Activated CD4-positive, alpha-beta T cell treated with anti-CD3 and anti-CD28 coated beads, Interleukin-2, amount 10 ng/mL, durations not matched to agents 24 days and 14 days (primary cell): ENCODE results near the gene TRIM17. TPM values are rescaled to one million over a fixed set of nuclear protein-coding genes. Genes with fewer than 3 reads are reported as not detected.

ENCODE experiments used
- DNase-seq: peaks from one replicate; pipeline ENCODE4 v3.0.0; 2022
- H3K27ac Mint-ChIP-seq: one replicate; pipeline ENCODE4 v1.8.0; 2022; ENCODE audit warnings: mild to moderate bottlenecking, mixed read lengths
- H3K27me3 Mint-ChIP-seq: one replicate; pipeline ENCODE4 v1.8.0; 2022; ENCODE audit warnings: mixed read lengths
- H3K36me3 Mint-ChIP-seq: one replicate; pipeline ENCODE4 v1.8.0; 2022; ENCODE audit warnings: low read depth, mild to moderate bottlenecking, mixed read lengths
- H3K4me1 Mint-ChIP-seq: one replicate; pipeline ENCODE4 v1.8.0; 2021; ENCODE audit warnings: mixed read lengths
- H3K4me3 Mint-ChIP-seq: one replicate; pipeline ENCODE4 v1.8.0; 2022; ENCODE audit warnings: mild to moderate bottlenecking, moderate library complexity, mixed read lengths
- H3K9me3 Mint-ChIP-seq: one replicate; pipeline ENCODE4 v1.8.0; 2021; ENCODE audit warnings: mixed read lengths
- intact Hi-C: fragments of 100-400 bp; cut with micrococcal nuclease; formaldehyde crosslinking; loops from one replicate; pipeline ENCODE4 v1.15.1; 2023
- total RNA-seq: library from RNA; stranded (reverse); gene quantifications from 2 replicates; pipeline ENCODE4 v1.2.3, GENCODE V29; 2022

TRIM17 gene
- total RNA-seq, 1 donor from 2014 or later = 2.8 TPM

DNA sequence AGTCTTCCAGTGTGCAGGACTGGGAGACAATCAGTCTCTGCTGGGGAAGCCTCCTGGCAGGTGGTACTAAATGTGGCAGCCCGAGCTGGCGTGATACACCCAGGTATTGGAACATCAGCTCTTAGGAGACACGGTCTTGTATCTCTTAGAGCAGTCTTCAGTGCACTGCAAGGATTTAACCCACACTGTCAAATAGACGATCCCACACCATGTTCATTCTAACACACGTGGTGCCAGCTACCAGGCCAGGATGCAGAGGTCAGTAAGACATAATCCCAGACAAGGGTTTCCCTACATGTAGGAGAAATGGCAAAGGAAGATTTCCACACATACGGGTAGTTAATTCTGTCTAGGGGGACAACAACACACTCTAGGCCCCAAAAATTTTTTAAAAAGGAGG, 18.7 kb downstream of the TRIM17 start:
- H3K4me3 Mint-ChIP-seq = no peak overlapping the region
- H3K36me3 Mint-ChIP-seq = peaks cover 54% of the 10 kb centered on the region
- no peaks in the 10 kb centered on the region for H3K9me3 Mint-ChIP-seq
- no peaks in the 10 kb centered on the region for H3K27me3 Mint-ChIP-seq
- H3K27ac Mint-ChIP-seq = peak overlapping the region; percentile 1
- H3K4me1 Mint-ChIP-seq = peaks cover 30% of the 10 kb centered on the region
- no peak for DNase-seq
- intact Hi-C loops = no loop called here

DNA sequence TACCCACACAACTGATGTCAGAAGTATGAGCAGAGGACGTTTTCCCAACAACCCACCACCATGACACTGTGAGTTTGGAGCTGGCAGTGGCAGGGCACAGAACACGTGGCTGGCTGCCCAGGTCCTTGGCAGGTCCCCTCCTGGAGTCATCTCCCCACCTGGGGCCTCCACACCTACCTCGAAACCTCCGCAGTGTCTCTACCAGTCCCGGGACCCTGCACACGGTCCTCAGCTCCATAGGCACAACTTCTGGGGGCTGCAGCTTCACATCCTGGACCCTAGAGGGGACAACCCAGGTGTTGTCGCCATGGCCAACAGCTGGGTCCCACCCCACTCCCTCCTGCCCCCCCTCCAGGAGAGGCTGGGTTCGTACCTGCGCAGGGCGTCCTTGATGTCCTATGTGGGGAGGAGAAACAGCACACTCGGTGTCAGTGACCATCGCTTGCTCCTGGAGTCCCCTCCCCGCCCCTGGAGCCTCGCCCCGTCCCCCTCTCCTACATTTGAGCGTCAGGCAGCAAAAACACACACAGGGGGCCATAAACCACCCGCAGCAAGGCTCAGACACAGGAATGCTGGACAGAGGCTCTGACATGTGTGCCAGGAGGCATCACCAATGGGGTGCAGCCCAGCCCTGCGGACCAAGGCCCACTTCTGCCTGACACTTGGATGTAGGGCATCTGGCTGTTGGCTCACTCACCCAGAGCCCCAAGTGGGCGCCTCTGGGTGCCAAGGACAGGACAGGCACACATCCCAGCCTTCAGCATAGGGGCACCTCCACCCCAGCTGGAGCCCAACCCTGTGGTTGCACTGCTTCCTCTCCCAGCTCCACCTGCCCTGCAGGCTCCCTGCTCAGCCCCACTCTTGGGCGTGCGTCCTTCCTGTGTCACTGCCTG, 19.6 kb downstream of the TRIM17 start:
- Mint-ChIP-seq H3K4me3 (no peak overlapping the region), H3K27me3 (no peaks in the 10 kb centered on the region), H3K9me3 (no peaks in the 10 kb centered on the region), H3K27ac (no peak overlapping the region), H3K36me3 (peaks cover 50% of the 10 kb centered on the region), H3K4me1 (peaks cover 22% of the 10 kb centered on the region)
- intact Hi-C loops = no loop called here
- peak; percentile 66 for DNase-seq

DNA sequence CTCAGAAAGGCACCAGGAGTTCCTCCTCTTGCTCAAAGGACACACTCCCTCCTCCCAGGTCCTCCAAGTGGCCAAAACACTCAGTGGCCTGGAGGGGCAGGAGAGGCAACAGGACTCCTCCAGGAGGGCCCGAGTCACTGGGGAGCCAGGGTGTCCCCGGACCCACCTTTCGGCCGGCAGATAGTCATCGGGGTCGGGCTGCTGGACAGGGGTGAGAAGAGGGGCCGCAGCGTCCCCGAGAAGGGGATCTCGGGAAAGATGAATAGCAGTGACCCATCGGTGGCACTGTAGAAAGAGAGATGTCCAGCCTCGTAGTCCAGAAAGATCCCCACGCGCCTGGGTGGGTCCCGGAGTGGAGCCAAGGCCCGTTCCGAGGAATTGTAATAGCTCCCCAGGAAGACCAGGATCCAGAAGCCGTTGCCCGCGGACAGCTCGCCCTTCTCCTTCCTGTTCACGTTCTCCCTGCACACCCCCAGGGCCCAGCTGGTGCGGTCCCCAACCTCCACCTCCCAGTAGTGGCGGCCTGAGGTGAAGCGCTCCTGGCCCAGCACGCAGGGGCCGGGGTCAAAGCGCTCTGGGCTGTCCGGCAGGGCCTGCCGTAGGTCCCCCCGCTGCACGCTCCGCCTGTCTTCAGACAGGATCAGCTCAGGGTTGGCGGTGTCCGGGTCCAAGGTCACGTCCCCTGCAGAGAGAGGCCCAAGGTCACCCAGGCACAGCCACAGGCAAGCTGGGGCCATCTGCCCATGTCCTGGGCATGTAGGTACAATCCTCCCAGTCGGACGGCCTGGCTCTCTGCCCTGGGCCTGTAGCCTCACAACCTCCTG, 21.9 kb downstream of the TRIM17 start:
- H3K9me3 Mint-ChIP-seq = no peaks in the 10 kb centered on the region
- no peaks in the 10 kb centered on the region for H3K27me3 Mint-ChIP-seq
- H3K36me3 Mint-ChIP-seq = peaks cover 38% of the 10 kb centered on the region
- H3K27ac Mint-ChIP-seq = no peak overlapping the region
- no peak for DNase-seq
- H3K4me3 Mint-ChIP-seq = no peak overlapping the region
- peaks cover 14% of the 10 kb centered on the region for H3K4me1 Mint-ChIP-seq
- intact Hi-C loops = no loop called here

DNA sequence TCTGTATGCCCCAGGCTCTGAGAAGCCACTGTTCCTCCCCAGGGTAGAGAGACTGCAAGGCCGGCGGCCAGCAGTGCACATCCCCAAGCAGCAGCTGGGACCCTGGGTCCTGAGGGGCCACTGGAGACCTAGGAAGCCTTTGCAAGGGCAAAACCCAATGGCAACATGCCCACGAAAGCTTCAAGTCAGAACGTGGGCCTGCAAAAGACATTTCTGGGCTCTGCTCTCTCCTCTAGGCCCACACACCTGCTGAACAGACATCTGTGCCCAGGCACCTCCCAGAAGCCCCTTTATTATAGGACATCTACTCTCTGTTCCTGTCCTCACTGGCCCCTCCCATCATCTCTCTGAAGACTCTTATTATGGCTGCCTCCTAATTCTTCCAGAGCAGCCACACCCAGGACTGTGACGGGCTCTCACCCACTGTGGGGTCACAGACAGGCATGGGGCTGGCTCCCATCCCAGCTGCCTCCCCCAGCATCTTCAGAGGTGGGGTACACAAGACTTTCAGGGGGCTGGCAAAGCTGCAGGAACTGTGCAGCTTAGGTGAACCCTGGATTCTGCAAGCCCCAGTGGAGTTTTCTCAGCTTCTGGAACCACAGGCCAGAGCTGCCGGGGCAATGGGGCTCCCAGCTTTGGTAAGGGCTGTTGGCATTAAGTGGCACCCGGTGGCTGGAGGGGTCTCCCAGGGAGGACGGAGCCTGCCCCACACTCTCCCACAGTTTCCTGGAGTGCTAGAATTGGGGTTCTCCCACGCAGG, 22.7 kb downstream of the TRIM17 start:
- H3K9me3 Mint-ChIP-seq = no peaks in the 10 kb centered on the region
- peaks cover 11% of the 10 kb centered on the region for H3K4me1 Mint-ChIP-seq
- H3K36me3 Mint-ChIP-seq = peaks cover 34% of the 10 kb centered on the region
- H3K27ac Mint-ChIP-seq = no peak overlapping the region
- H3K4me3 Mint-ChIP-seq = no peak overlapping the region
- intact Hi-C loops = no loop called here
- no peaks in the 10 kb centered on the region for H3K27me3 Mint-ChIP-seq
- no peak for DNase-seq

DNA sequence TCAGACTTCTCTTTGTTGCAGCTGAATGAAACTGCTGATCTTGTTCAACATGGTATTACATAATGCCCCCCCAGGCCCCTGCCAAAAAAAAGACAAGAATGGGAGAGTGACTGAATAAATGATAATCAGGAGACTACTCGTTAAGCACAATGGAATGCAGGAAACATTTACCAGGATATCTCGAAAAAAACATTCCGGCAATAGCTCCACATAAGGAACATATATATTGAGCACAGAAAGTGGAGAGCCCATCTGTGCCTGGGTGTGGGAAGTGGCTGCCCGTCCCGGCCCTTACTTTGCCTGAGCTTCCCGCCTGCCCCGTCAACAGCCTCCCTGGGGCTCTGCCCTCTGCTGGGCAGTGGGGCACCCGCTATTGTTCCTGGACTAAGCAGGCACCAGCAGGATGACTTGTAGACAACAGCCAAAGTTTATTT, 23.4 kb downstream of the TRIM17 start:
- intact Hi-C loops = no loop called here
- Mint-ChIP-seq H3K4me3 (no peak overlapping the region), H3K36me3 (peaks cover 31% of the 10 kb centered on the region), H3K27ac (no peak overlapping the region), H3K27me3 (no peaks in the 10 kb centered on the region), H3K4me1 (peaks cover 8% of the 10 kb centered on the region), H3K9me3 (no peaks in the 10 kb centered on the region)
- DNase-seq = no peak

DNA sequence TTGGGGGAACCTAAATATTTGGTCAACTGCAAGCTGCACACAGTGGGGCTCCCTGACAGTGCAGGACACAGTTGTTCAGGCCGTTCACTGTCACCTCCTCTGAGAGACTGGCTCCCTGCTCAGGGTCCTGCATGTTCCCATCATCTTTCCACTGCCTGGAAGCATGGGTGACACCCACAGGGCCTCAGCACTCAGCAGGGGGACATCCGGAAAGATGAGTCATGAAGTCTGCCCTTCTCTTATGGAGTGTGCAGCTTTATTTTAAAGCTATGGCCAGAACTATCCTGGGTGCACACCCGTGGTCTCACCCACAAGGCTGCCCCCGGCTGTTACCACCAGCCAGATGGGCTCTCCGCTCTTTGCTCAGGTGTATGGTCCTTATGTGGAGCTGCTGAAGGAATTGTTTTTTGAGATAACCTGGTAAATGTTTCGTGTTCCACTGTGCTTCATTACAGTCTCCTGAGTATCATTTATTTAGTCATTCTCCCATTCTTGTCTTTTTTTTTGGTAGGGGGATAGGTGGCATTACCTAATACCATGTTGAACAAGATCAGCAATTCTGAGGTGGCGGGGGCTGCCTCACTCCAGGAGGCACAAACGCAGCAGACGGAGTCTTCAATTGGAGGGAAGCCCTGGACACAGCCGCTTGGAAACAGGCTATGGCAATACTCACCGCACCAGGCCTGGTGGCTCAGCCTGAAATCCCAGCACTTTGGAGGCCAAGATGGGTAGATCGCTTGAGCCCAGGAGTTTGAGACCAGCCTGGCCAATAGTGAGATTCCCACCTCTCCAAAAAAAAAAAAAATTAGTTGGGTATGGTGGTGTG, 24.3 kb downstream of the TRIM17 start:
- Mint-ChIP-seq H3K4me3 (no peak overlapping the region), H3K9me3 (no peaks in the 10 kb centered on the region), H3K27me3 (peaks cover 1% of the 10 kb centered on the region), H3K4me1 (no peaks in the 10 kb centered on the region), H3K27ac (no peak overlapping the region), H3K36me3 (peaks cover 23% of the 10 kb centered on the region)
- no peak for DNase-seq
- intact Hi-C loops = no loop called here

DNA sequence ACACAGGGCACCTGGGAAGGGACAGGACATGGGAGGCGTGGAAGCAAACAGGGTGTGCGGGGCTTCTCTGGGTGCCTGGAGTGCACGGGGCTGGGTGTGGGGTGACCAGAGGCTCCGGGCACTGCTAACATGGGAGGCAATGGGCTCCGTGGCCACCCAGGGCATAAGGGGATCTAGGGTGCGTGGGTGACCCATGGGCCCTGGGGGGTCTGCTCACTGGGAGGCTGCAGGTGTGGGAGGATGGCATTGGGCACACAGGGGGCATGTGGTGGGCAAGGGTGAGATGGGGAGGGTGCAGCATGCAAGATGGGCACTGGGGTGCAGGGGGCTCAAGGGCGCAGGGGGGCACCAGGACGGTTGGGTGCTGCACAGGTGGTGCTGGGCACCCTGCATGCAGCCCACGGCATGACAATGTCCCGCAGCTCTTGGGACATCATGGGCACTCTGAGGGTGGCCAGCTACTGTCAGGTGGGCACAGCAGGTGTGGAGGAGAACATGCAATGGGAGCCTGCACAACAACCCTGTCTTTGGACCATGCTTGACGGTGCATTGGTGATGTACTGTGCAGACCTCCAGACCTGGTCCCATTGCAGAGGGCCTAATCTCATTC, 25.1 kb downstream of the TRIM17 start:
- no peak for DNase-seq
- Mint-ChIP-seq H3K36me3 (peaks cover 22% of the 10 kb centered on the region), H3K27me3 (peaks cover 3% of the 10 kb centered on the region), H3K9me3 (no peaks in the 10 kb centered on the region), H3K4me1 (no peaks in the 10 kb centered on the region), H3K27ac (no peak overlapping the region), H3K4me3 (no peak overlapping the region)
- intact Hi-C loops = no loop called here

DNA sequence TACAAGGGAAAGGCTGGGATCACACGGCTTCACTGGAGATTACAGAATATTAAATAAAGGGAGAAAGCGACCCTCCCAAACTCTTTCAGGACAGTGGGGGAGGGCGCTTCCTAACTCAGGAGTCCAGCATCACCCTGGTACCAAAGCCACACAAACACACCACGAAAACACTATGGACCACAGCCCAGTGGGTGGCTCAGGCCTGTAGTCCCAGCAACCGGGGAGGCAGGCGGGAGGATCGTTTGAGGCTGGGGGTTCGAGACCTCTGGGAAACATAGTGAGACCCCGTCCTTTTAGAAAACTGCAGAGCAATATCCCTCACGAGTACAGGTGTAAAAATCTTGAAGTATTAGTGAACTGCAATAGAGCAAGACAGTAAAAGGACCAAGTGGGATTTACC, 26.0 kb downstream of the TRIM17 start:
- no peaks in the 10 kb centered on the region for H3K9me3 Mint-ChIP-seq
- no peak for DNase-seq
- H3K36me3 Mint-ChIP-seq = peaks cover 14% of the 10 kb centered on the region
- H3K27ac Mint-ChIP-seq = no peak overlapping the region
- H3K4me3 Mint-ChIP-seq = no peak overlapping the region
- H3K27me3 Mint-ChIP-seq = peaks cover 6% of the 10 kb centered on the region
- no peaks in the 10 kb centered on the region for H3K4me1 Mint-ChIP-seq
- intact Hi-C loops = no loop called here

DNA sequence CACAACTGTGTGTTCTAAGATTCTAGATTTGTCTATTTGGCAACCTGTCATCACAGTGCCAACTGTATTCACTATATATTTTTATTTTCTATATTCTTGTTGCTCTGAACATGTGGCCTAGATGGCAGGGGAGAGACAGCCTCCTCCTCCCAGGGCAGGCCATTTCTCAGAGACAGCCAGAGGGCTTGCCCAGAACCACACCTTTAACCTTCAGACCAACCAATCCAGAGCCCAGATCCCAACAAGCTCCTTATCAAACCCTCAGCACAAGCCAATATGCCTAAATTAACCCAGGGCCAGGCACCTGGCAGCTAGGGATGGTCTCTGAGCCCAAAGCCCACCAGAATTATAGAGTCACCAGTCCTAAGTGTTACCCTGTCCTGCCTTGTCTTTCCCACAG, 29.3 kb downstream of the TRIM17 start:
- H3K27ac Mint-ChIP-seq = no peak overlapping the region
- H3K36me3 Mint-ChIP-seq = peaks cover under 1% of the 10 kb centered on the region
- DNase-seq = no peak
- peaks cover 20% of the 10 kb centered on the region for H3K27me3 Mint-ChIP-seq
- H3K9me3 Mint-ChIP-seq = no peaks in the 10 kb centered on the region
- no peaks in the 10 kb centered on the region for H3K4me1 Mint-ChIP-seq
- intact Hi-C loops = no loop called here
- H3K4me3 Mint-ChIP-seq = no peak overlapping the region

DNA sequence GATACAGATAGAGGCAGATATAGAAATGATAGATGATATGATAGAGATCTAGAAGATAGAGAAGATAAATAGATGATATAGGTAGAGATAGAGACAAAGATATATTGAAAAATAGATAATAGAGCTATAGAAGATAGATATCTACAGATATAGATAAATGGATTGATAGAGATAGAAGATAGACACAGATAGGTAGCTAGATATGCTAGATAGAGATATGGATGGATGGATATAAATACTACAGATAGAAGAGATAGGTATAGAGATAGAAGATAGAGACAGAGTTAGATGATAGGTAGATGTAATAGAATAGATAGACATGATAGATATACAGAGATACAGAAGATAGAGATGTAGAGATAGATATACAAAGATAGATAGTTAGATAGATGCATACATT, 31.4 kb downstream of the TRIM17 start:
- DNase-seq = no peak

DNA sequence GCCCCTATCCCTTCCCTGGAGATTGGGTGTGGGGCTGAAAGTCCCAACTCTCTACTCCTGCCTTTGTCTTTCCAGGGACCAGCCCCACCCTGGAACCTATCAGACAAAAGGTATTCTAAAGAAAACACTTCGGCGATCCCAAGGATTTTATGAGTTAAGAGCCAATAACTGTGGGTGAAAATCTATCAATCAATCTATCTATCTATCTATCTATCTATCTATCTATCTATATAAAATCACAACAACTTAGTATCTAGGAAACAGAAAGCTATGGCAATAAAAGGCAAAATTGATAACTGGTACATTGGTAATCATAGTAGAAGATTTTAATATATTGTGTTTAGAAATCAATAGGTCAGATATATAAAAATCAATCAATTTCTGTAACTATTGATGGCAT, 32.9 kb downstream of the TRIM17 start:
- intact Hi-C loops = no loop called here
- peaks cover 45% of the 10 kb centered on the region for H3K27me3 Mint-ChIP-seq

More for the DNA sequence above, 31.4 kb downstream of the TRIM17 start:
- H3K4me3 Mint-ChIP-seq = no peak overlapping the region
- no peaks in the 10 kb centered on the region for H3K36me3 Mint-ChIP-seq
- intact Hi-C loops = no loop called here
- no peak overlapping the region for H3K27ac Mint-ChIP-seq
- peaks cover 32% of the 10 kb centered on the region for H3K27me3 Mint-ChIP-seq
- no peaks in the 10 kb centered on the region for H3K4me1 Mint-ChIP-seq
- H3K9me3 Mint-ChIP-seq = no peaks in the 10 kb centered on the region

DNA sequence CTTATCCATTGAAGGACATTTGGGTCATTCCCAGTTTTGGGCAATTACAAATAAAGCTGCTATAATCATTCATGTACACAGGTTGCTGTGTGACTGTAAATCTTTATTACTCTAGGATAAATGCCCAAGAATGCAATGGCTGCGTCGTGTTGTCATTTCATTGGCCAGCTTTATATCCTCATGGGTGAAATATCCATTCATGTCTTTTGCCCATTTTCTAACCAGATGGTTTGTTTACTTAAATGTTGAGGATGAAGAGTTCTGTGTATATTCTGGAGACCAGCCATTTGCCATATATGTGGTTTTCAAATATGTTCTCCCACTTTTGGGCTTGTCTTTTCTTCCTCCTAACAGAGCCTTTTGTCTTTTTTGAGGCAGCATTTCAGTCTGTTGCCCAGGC, 35.3 kb downstream of the TRIM17 start:
- peaks cover 6% of the 10 kb centered on the region for H3K4me1 Mint-ChIP-seq
- no peak for DNase-seq
- no peaks in the 10 kb centered on the region for H3K36me3 Mint-ChIP-seq
- H3K4me3 Mint-ChIP-seq = no peak overlapping the region
- H3K9me3 Mint-ChIP-seq = no peaks in the 10 kb centered on the region
- peaks cover 41% of the 10 kb centered on the region for H3K27me3 Mint-ChIP-seq
- intact Hi-C loops = no loop called here
- H3K27ac Mint-ChIP-seq = no peak overlapping the region

More for the DNA sequence above, 32.9 kb downstream of the TRIM17 start:
- H3K9me3 Mint-ChIP-seq = no peaks in the 10 kb centered on the region
- DNase-seq = no peak
- H3K4me1 Mint-ChIP-seq = peaks cover 5% of the 10 kb centered on the region
- no peaks in the 10 kb centered on the region for H3K36me3 Mint-ChIP-seq
- no peak overlapping the region for H3K27ac Mint-ChIP-seq
- H3K4me3 Mint-ChIP-seq = no peak overlapping the region

DNA sequence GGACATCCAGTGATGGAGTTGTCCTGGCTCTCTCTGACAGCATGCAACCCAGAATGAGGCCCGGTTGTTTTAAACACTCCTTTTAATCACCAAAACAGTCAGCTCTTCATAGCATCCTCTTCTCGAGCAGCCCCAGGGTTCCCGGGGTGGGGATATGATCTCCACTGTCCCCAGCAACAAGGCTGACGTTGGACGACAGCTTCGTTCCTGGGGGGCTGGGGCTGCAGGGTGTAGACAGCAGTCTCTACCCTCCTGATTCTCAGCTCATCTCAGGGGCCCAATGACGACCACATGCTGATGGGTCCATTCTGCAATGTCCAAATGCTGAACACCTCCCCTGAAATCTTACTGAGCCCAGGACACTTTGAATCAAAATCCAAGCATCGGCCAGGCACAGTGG, 37.0 kb downstream of the TRIM17 start:
- no peak for DNase-seq
- Mint-ChIP-seq H3K9me3 (no peaks in the 10 kb centered on the region), H3K4me3 (peak overlapping the region; percentile 48), H3K27ac (no peak overlapping the region), H3K36me3 (no peaks in the 10 kb centered on the region), H3K4me1 (peaks cover 6% of the 10 kb centered on the region), H3K27me3 (peaks cover 36% of the 10 kb centered on the region)
- intact Hi-C loops = loop anchor here (2.0 to 5.0 kb wide), 4 partner anchors 77 to 167 kb away; a partner anchor contains a TSS
